GM12878 (cell line): ENCODE data around the gene PMP22. TPM values are rescaled to one million over a fixed set of nuclear protein-coding genes. Genes with fewer than 3 reads are reported as not detected.

ENCODE experiments used
- ATAC-seq: fragments of 200-7000 bp; cut with Tn5 transposase; 3 replicates; pipeline ENCODE4 v1.9.1; 2020; ENCODE audit warnings: mild to moderate bottlenecking, moderate library complexity
- BruUV-seq: library from RNA; stranded (reverse); fragments of 400-500 nt; replicated peaks from 2 replicates; lab custom pipeline; 2021; lab: Mats Ljungman, UMichigan
- CTCF ChIA-PET: fragments of 300-600 bp; sonication (Branson Sonifier 250); formaldehyde crosslinking; extraction: SDS; loops from one replicate; lab custom pipeline; 2021; ENCODE audit warnings: inconsistent platforms; lab: Yijun Ruan, JAX
- POLR2A ChIA-PET: fragments of 350-600 bp; formaldehyde crosslinking; extraction: SDS; loops from one replicate; lab custom pipeline; 2021; ENCODE audit warnings: inconsistent platforms; lab: Charles Lee
- RAD21 ChIA-PET: fragments of 300-600 bp; sonication (Branson Sonifier 250); formaldehyde crosslinking; loops from one replicate; lab custom pipeline; 2023; ENCODE audit warnings: antibody characterized with exemption; ENCODE audit not compliant: unreplicated experiment; lab: Charles Lee
- SMC1A ChIA-PET: fragments of 300-600 bp; sonication (Branson Sonifier 250); formaldehyde crosslinking; loops from one replicate; lab custom pipeline; 2023; ENCODE audit not compliant: unreplicated experiment, uncharacterized antibody; lab: Charles Lee
- DNase-seq: peaks from one replicate; pipeline ENCODE4 v3.0.0-alpha.2; 2011; ENCODE audit warnings: low read depth, low spot score
- FAIRE-seq: peaks from 3 replicates; lab custom pipeline; 2011; peaks lifted over from hg19 to GRCh38; lab: Jason Lieb, UNC
- H2AFZ ChIP-seq: 2 replicates; pipeline ENCODE4 v1.6.0; 2011; ENCODE audit warnings: low read depth, low read length, control low read depth; ENCODE audit not compliant: control insufficient read depth
- H3K27ac ChIP-seq: 2 replicates; pipeline ENCODE4 v1.5.1; 2011; ENCODE audit warnings: control low read depth; ENCODE audit not compliant: control insufficient read depth, insufficient read depth
- H3K27me3 ChIP-seq, 2 experiments: replicated peaks in 1 of 2; 2 replicates each; pipeline versions ENCODE4 v1.6.0 to v1.6.1; 2011; ENCODE audit warnings: low read length in 1 of 2; ENCODE audit not compliant: control insufficient read depth in 2 of 2, insufficient read depth in 2 of 2
- H3K36me3 ChIP-seq, 2 experiments: 2 replicates each; pipeline ENCODE4 v1.5.1; 2011; ENCODE audit warnings: low read length in 1 of 2; ENCODE audit not compliant: control insufficient read depth in 2 of 2, insufficient read depth in 2 of 2
- H3K4me1 ChIP-seq: 2 replicates; pipeline ENCODE4 v1.6.1; 2011; ENCODE audit warnings: mild to moderate bottlenecking, low read length, moderate library complexity, mixed read lengths; ENCODE audit not compliant: control insufficient read depth, insufficient read depth
- H3K4me2 ChIP-seq: 2 replicates; pipeline ENCODE4 v1.6.0; 2011; ENCODE audit warnings: control low read depth; ENCODE audit not compliant: control insufficient read depth, insufficient read depth
- H3K4me3 ChIP-seq: fragments of 200-600 bp; sonication (generic); 2 replicates; pipeline ENCODE4 v1.5.1; 2016
- H3K79me2 ChIP-seq: 2 replicates; pipeline ENCODE4 v1.6.0; 2011; ENCODE audit warnings: low read length; ENCODE audit not compliant: control insufficient read depth, insufficient read depth
- H3K9ac ChIP-seq: 2 replicates; pipeline ENCODE4 v1.8.0; 2011; ENCODE audit warnings: low read length, control low read depth, mixed read lengths; ENCODE audit not compliant: control insufficient read depth, insufficient read depth
- H3K9me3 ChIP-seq: replicated peaks from 3 replicates; pipeline ENCODE4 v1.5.1; 2011; ENCODE audit warnings: mild to moderate bottlenecking, low read length; ENCODE audit not compliant: control insufficient read depth, insufficient read depth
- H4K20me1 ChIP-seq: 2 replicates; pipeline ENCODE4 v1.6.0; 2011; ENCODE audit not compliant: control insufficient read depth, insufficient read depth
- ASH2L ChIP-seq: fragments of 300-600, 200-600 bp; sonication (generic); IDR thresholded peaks from 2 replicates; pipeline ENCODE4 v1.6.1; 2017; ENCODE audit warnings: low read depth, mild to moderate bottlenecking, borderline replicate concordance
- CHD1 ChIP-seq: IDR thresholded peaks from 2 replicates; pipeline ENCODE4 v1.6.1; 2012; ENCODE audit warnings: low read depth, low read length, improper control_type of control experiment
- FOXK2 ChIP-seq: fragments of 450-650 bp; IDR thresholded peaks from 2 replicates; pipeline ENCODE4 v1.6.1; 2017; ENCODE audit warnings: mild to moderate bottlenecking, moderate library complexity
- JUND ChIP-seq: IDR thresholded peaks from 2 replicates; pipeline ENCODE4 v1.6.1; 2012; ENCODE audit warnings: low read depth, mild to moderate bottlenecking, low read length, improper control_type of control experiment, moderate library complexity
- STAT3 ChIP-seq: IDR thresholded peaks from 2 replicates; pipeline ENCODE4 v1.6.1; 2011; ENCODE audit warnings: low read depth, low read length, improper control_type of control experiment
- SUZ12 ChIP-seq: fragments of 200-600 bp; sonication (generic); IDR thresholded peaks from one replicate; pipeline ENCODE4 v1.6.1; 2018; ENCODE audit warnings: antibody characterized with exemption, mild to moderate bottlenecking; ENCODE audit not compliant: unreplicated experiment
- TAF1 ChIP-seq: IDR thresholded peaks from 2 replicates; pipeline ENCODE4 v1.6.1; 2011; ENCODE audit warnings: mild to moderate bottlenecking, low read depth, low read length, borderline replicate concordance
- WGBS: methylation state at CpG from one replicate; pipeline ENCODE4 v1.1.6; 2016; ENCODE audit warnings: low lambda C conversion rate; ENCODE audit not compliant: insufficient replicate concordance, insufficient coverage; ENCODE audit errors: missing lambda C conversion rate; 5-methylcytosine and 5-hydroxymethylcytosine counted together
- in situ Hi-C: fragments of 300-500 bp; cut with MboI; formaldehyde crosslinking; loops from 9 replicates; pipeline ENCODE4 v1.14.3; 2018; ENCODE audit warnings: mixed read lengths
- intact Hi-C: fragments of 100-400 bp; cut with micrococcal nuclease; formaldehyde crosslinking; loops from one replicate; pipeline ENCODE4 v1.14.2; 2022; ENCODE audit not compliant: unreplicated experiment
- polyA plus RNA-seq, 11 experiments: library from polyadenylated mRNA; depleted of rRNA in 4 of 11; unstranded in 6 of 11; stranded (reverse) in 5 of 11; fragments of >200 nt; fragmentation: Nextera tagmentation in 4 of 11; fragmentation: Illumina TruSeq in 1 of 11; extraction: Ambion mirVana in 4 of 11; extraction: Trizol in 1 of 11; gene quantifications; 1 replicate in 1 of 11; 2 replicates in 10 of 11; pipeline versions ENCODE4 v1.2.1 to v1.2.3, GENCODE V29; 2011 to 2016; ENCODE audit warnings: inconsistent platforms in 2 of 11, missing spikeins in 2 of 11, low read depth in 1 of 11
- total RNA-seq, 4 experiments: library from RNA; depleted of rRNA in 3 of 4; stranded (reverse); fragments of >200 nt in 3 of 4; fragmentation: Illumina TruSeq in 1 of 4; extraction: Trizol in 1 of 4; gene quantifications; 2 replicates each; pipeline versions ENCODE4 v1.2.1 to v1.2.3, GENCODE V29; 2013 to 2021
- TF ChIP-seq, protein P1 (sequence below): fragments of 450-650 bp; IDR thresholded peaks from 2 replicates; pipeline ENCODE4 v1.6.1; 2017; ENCODE audit warnings: low read depth, mild to moderate bottlenecking, moderate library complexity

PMP22 gene
- total and polyA plus RNA-seq, 10 of the 15 experiments (the other 5 are each of a cell fraction or from before 2014, with no cell fraction given), result 0.59 TPM; not detected in 9

DNA sequence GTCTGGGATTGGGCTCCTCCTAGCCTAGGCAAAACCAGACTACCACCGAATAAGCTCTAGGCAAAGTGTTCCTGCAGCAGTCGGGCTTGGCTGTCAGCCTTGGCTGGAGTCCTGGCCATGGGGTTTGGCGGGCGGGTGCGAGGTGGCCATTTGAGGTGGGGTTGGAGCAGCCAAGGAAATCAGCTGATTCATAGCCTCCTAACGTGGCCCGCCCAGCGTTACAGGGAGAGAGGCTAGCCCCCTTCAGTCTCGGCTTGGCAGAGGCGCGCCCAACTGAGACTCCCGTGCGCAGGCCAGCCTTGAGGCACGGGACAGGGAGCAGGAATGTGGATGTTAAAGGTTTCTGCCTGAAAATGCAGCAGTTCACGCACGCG lies 1.9 kb downstream of the PMP22 start:
- Histone ChIP-seq H4K20me1 (no peaks in the 10 kb centered on the region), H2AFZ (no peak overlapping the region), H3K27me3 (peaks cover 0 to 2% of the 10 kb centered on the region in 2 experiments; a peak in 3 of 4 replicates), H3K79me2 (no peaks in the 10 kb centered on the region), H3K27ac (no peak overlapping the region), H3K4me1 (no peaks in the 10 kb centered on the region), H3K36me3 (no peaks in the 10 kb centered on the region), H3K4me3 (no peak overlapping the region), H3K9ac (no peak overlapping the region)
- in situ Hi-C loops (loop anchor here (25.0 kb wide), 1 partner anchor 724 kb away; the partner anchor contains the start of genes TTC19 and ZSWIM7), intact Hi-C loops (no loop called here)
- DNase-seq (no peak), FAIRE-seq (no peak), ATAC-seq (no peak)
- ChIA-PET POLR2A (no interaction called here), RAD21 (no interaction called here), CTCF (no interaction called here)
- 20% methylated on average over 16 of the region's 17 CpGs for WGBS
- TF ChIP-seq ASH2L (no peak), TAF1 (no peak), JUND (no peak), STAT3 (no peak), FOXK2 (no peak), SUZ12 (peak; percentile 29), CHD1 (no peak)
- TF ChIP-seq, protein P1, sequence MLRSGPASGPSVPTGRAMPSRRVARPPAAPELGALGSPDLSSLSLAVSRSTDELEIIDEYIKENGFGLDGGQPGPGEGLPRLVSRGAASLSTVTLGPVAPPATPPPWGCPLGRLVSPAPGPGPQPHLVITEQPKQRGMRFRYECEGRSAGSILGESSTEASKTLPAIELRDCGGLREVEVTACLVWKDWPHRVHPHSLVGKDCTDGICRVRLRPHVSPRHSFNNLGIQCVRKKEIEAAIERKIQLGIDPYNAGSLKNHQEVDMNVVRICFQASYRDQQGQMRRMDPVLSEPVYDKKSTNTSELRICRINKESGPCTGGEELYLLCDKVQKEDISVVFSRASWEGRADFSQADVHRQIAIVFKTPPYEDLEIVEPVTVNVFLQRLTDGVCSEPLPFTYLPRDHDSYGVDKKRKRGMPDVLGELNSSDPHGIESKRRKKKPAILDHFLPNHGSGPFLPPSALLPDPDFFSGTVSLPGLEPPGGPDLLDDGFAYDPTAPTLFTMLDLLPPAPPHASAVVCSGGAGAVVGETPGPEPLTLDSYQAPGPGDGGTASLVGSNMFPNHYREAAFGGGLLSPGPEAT, result no peak
- TF ChIP-seq, all 136 proteins: peak for 1
- Histone ChIP-seq H3K9me3 (no peaks in the 10 kb centered on the region), H3K4me2 (no peak overlapping the region)
- SMC1A ChIA-PET, result interaction anchor here (1.3 kb wide), 1 partner anchor 16 kb away, joined by 3 read pairs; no protein-coding TSS in a partner anchor
- BruUV-seq, result no TSS peak
